Measurements from ENCODE around the gene KRTAP4-2.
"Not testable (repeated sequence)": the region's sequence is repeated elsewhere in the genome, so short reads cannot be mapped to it uniquely, and the experiment has no call there.

KRTAP4-2 gene

GRCh38 chr17:41177727-41178271 is at the start of gene KRTAP4-2:
Gene KRTAP4-2 (minus strand): TSS chr17:41178221. CDS start chr17:41178164, 57 bp downstream.
- no peak for DNase-seq

- DNase-seq: not testable (repeated sequence)
Measured at GRCh38 chr17:41226598-41227095, 48.6 kb upstream of the KRTAP4-2 start, which contains the start of gene KRTAP9-2. Gene KRTAP9-2 (plus strand): TSS chr17:41226648. CDS start chr17:41226655, 7 bp downstream.

GRCh38 chr17:41226051-41226450 is 48.0 kb upstream of the KRTAP4-2 start:
- DNase-seq: no peak

- DNase-seq: no peak
Measured at GRCh38 chr17:41223821-41224220, 45.8 kb upstream of the KRTAP4-2 start.

GRCh38 chr17:41215681-41216080 is 37.7 kb upstream of the KRTAP4-2 start:
- no peak for DNase-seq

- no peak for DNase-seq
Measured at GRCh38 chr17:41212524-41213169, 34.6 kb upstream of the KRTAP4-2 start.

- no peak for DNase-seq
Measured at GRCh38 chr17:41211845-41212466, 33.9 kb upstream of the KRTAP4-2 start.

- DNase-seq: no peak
Measured at GRCh38 chr17:41199421-41200078, 21.5 kb upstream of the KRTAP4-2 start.

GRCh38 chr17:41196068-41196467 is 18.0 kb upstream of the KRTAP4-2 start:
- DNase-seq: no peak

- no peak for DNase-seq
Measured at GRCh38 chr17:41190328-41190727, 12.3 kb upstream of the KRTAP4-2 start.

- not testable (repeated sequence) for DNase-seq
Measured at GRCh38 chr17:41189837-41190318, 11.9 kb upstream of the KRTAP4-2 start, which contains the start of gene KRTAP9-1. Gene KRTAP9-1 (plus strand): TSS chr17:41189887. CDS start chr17:41189887, 0 bp downstream.

GRCh38 chr17:41186872-41187271 is 8.9 kb upstream of the KRTAP4-2 start:
- DNase-seq: no peak

- DNase-seq: no peak
Measured at GRCh38 chr17:41185001-41185400, 7.0 kb upstream of the KRTAP4-2 start.

- DNase-seq: no peak
Measured at GRCh38 chr17:41184480-41184961, 6.5 kb upstream of the KRTAP4-2 start, which contains the start of gene KRTAP4-1. Gene KRTAP4-1 (minus strand): TSS chr17:41184911. CDS start chr17:41184854, 57 bp downstream.

GRCh38 chr17:41178843-41179616 is 1.0 kb upstream of the KRTAP4-2 start:
- DNase-seq: no peak

- no peak for DNase-seq
Measured at GRCh38 chr17:41178341-41178740, 320 bp upstream of the KRTAP4-2 start.

- no peak for DNase-seq
Measured at GRCh38 chr17:41176744-41177387, 1.2 kb downstream of the KRTAP4-2 start.

GRCh38 chr17:41171886-41172285 is 6.1 kb downstream of the KRTAP4-2 start:
- DNase-seq: no peak

GRCh38 chr17:41168121-41168520 is 9.9 kb downstream of the KRTAP4-2 start, which contains the start of gene KRTAP4-3:
Gene KRTAP4-3 (minus strand): TSS chr17:41168221. CDS start chr17:41168172, 49 bp downstream.
- DNase-seq: no peak

- no peak for DNase-seq
Measured at GRCh38 chr17:41167561-41167960, 10.5 kb downstream of the KRTAP4-2 start.

GRCh38 chr17:41163828-41164227 is 14.2 kb downstream of the KRTAP4-2 start:
- no peak for DNase-seq
